Endometrial microvascular endothelial cells (primary cell): ENCODE data around the gene ACAN. TPM values are rescaled to one million over a fixed set of nuclear protein-coding genes. Genes with fewer than 3 reads are reported as not detected.

Experiments used
- in situ Hi-C: cut with HindIII; loops from 2 replicates; pipeline ENCODE4 v1.10.0; 2017; ENCODE audit warnings: low sequenced_read_pairs, low pct_unique_long_range_greater_than_20kb; ENCODE audit errors: inconsistent ontology term
- total RNA-seq: library from RNA; depleted of rRNA; stranded (reverse); fragments of >200 nt; gene quantifications from one replicate; pipeline ENCODE4 v1.2.3, GENCODE V29; 2015; ENCODE audit errors: inconsistent ontology term

The ACAN gene
- total RNA-seq, 1 donor from 2014 or later: 0.37 TPM

DNA sequence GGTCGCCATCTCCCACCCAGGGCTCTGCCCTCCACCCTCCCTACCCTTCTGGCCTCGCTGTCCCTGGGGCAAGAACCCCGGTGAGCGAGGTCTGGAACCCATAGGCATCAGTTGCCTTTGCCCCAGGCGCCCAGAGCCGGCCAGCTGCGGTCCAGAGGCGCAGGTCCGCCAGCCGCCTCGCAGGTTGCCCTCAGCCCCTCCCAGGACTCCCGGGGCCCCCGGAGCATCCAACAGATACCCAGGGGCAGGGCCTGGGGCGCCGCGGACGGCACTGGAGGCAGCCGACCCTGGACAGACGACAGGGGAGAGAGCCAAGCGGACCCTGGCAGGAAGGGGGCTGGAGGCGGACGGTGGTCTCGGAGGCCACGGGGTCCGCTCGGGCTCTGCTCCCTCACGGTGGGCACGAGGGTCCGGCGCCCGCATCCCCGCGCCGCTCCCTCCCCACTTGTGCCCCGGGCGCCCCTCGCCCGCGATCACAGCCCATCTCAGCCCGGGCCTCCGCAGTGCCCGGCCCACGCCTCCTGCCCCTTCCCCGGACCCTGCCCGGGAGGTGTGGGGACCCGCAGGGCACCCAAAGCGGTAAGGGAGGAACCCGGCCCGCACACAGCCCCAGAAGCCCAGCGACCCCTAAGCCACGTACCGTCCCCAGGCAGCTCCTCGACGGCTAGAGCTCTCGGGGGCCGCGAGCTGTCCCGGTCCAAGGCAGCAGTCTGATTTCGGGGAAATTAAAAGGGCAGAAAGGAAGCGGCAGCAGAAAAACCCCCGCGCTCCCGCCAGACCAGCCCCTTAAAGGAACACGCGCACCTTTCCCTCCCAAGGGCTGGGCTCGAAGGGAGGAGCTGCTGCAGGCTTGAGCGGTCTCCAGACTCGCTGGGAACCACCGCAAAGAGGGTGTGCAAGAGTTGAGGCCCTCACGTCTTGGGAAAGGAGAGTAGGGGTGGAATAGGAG is 91.9 kb downstream of the ACAN start, which contains the start of gene HAPLN3:
HAPLN3 (minus strand) TSS at position 726 of the 949 bp plus-strand sequence. CDS start 8,246 bp downstream, outside the sequence.
- in situ Hi-C loops: no loop called here

DNA sequence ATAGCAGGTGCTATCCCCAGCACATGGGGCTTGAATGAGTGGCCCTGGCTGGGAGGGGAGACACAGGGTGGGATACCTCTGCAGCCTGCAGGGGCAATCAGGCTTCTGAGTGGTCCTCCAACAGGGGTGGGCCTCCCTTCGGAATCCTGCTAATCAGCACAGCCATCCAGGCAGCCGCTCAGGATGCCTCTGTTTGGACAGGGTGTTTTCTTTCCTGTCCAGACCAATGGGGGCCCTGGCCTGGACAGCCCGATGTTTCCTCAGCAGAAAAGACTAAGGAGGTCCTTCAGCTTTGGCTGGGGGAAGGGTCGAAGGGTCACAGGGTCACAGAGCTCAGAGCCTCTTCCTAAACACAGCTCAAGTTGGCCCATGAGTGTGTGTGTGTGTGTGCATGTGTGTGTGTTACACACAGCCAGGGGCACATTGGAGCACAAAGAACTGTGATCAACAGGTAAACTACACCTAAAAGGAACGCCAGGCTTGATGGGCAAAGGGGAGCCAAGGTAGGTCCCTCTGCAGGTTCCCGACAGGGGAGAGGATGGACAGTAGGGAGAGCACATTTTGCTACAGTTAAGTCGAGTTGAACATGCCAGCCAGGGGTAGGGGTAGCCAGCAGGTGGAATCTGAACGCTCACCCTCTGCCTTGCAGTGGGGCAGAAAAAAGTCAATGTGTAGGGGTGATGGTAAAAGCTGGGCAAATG is 93.2 kb downstream of the ACAN start:
- in situ Hi-C loops: no loop called here

- in situ Hi-C loops: no loop called here
These were observed 93.9 kb downstream of the ACAN start for GRCh38 chr15:88897142-88897455.

- in situ Hi-C loops: no loop called here
These were observed 94.4 kb downstream of the ACAN start for GRCh38 chr15:88897456-88898194.

DNA sequence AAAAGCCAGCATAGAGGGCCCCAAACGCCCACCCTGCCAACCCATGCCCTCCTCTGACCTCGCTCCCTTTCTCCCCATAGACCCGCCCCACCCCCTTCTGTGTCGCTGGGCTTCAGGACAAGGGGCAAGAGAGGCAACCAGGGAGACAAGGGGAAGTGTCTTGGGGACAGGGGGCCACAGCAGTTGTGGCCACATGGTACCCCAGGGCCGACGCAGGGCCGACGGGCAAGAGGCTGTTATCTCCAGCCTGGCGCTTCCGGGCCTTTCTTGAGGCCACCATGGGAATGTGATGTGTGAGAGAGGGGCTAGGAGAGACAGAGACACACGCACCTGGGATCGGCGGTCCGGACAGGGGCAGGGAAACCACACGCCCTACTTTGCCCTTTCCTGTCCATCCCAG is 95.5 kb downstream of the ACAN start:
- in situ Hi-C loops: no loop called here

GRCh38 chr15:88899251-88899650 is 96.0 kb downstream of the ACAN start:
- in situ Hi-C loops: no loop called here

- in situ Hi-C loops: no loop called here
These were observed 97.2 kb downstream of the ACAN start for GRCh38 chr15:88900309-88900981.

DNA sequence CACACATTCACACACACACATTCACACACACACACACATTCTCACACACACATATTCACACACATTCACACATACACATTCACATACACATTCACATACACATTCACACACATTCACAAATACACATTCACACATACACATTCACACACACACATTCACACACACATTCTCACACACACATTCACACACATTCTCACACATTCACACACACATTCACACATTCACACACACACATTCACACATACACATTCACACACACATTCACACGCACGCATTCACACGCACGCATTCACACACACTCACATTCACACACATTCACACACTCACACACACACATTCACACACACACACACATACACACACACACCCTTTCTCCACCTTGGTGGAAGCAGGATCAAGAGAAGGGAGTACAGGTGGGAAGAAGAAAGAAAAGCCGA is 97.8 kb downstream of the ACAN start:
- in situ Hi-C loops: no loop called here

GRCh38 chr15:88901508-88902220 is 98.4 kb downstream of the ACAN start:
- in situ Hi-C loops: no loop called here

DNA sequence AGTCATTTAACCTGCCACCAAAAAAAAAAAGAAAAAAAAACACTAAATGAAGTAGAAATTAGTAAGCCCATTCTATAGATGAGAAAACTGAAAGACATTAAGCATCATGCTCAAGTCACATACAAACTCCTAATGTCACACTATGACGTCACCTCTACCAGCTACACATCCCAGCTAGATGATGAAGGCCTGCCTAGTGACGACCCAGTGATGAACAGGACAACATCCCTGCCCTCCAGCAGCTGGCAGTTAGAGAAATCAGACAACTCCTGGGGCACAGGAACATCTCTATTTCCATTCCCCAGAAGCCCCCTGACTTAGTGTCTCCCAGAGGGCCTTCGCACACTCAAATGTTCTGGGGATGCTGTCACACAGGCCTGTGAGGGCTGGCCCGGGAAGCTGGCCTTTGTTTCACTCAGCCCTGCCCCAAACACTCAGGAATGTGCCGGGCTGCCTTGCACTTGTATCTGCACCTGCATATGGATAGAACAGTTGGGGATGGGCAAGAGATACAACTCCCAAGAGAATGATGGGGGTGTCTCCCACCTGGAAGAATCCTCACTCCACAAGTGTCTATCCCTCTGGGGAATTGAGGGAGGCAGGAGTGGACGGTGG is 99.1 kb downstream of the ACAN start:
- in situ Hi-C loops: no loop called here

DNA sequence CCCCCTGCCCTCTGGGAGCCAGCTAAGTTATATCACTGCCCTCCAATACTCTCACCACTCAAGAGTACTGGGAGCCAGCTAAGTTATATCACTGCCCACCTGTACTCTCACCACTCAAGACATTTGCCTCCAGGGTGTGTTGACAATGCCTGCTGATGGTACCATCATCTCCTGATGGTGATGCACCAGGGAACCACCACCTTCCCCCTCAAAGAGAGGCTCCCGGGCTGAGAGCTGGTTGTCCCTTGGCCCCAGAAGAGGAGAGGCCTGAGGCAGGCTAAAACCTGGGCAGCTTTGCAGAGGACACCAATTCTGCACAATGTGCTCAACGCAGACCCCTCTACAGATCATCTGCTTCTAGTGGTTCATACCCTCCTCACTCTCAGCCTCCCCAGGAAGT is 99.6 kb downstream of the ACAN start:
- in situ Hi-C loops: no loop called here

DNA sequence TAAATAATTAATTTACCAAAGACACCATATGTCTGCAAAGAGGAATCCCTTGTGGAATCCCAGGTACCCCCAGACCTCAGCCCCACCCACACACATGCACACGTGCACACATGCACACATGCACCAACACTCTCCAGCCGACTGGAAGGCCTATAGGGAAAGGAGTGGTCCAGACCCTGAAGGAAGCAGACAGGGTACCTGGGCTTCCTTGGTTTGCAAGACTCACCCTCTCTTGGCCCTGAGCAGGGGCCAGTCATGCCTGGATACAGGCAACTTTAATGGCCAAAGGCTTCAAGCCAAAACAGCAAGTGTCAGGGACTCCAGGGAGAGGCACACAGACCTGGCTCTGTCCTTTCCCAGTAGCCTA is 101.0 kb downstream of the ACAN start:
- in situ Hi-C loops: no loop called here

DNA sequence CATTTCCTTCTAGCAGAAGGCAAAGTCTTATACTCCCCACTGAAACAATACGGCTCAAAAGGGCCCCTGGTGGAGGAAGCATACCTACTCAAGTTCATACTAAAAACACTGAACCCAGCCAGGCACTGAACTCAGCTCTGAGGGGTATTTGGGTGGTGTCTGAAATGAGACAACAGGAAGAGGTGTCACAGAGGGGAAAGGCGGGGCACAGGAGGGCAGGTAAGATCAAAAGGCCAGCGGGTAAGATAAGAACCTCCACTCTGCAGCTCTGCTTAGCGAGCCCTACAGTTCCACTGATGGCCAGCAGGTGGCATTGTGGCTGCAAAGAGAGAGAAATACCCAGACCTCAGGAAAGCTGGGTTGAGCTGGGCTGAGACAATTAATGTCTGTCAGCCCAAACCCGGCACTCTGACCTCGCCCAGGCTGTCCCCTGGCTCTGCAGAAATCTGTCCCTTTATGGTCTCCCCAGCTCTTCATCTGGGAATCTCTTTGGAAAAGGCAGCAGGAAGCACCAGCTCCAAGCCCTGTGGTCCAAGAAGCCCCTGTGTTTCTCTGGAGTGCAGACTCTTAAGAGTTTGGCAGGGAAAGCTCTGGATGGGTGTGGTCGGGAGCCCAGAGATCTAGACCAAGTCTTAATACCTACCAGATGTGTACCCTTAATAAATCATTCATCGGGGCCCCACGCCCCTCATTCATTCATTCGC is 101.5 kb downstream of the ACAN start:
- in situ Hi-C loops: no loop called here

DNA sequence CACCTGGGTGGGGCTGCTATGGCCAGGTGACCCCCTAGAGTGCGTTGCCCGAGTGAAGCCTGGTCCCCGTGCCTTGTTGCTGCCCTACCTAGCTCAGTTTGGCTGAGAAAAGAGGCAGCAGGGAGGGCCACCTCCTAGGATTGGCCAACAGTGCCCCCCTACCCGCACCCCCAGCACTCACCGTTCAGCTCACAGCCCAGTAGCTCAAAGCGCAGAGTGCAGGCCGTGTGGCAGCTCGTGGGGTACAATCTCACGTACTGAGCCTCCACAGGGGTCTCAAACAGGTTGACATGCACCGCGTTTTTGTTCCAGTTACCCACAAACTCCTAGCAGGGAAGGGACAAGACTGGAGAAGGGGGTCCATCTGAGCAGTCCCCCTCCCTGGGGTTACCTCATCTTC is 102.3 kb downstream of the ACAN start:
- in situ Hi-C loops: no loop called here

DNA sequence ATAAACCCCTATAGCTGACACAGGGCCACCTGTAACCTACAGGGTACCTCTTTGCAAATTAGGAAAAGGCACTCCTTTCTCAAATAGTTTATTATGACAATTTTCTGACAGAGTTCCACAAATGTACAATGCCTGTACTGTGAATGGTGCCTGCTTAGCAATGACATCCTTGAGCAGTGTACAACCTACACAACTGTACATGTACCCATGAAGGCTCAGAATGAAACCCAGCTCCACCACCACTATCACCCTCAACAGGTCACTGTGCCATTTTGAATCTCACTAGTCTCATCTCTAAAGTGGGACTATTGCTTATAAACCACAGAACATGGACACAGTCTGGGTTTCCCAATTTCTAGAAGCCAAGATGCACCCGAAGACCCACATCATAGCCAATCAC is 102.9 kb downstream of the ACAN start:
- in situ Hi-C loops: no loop called here

DNA sequence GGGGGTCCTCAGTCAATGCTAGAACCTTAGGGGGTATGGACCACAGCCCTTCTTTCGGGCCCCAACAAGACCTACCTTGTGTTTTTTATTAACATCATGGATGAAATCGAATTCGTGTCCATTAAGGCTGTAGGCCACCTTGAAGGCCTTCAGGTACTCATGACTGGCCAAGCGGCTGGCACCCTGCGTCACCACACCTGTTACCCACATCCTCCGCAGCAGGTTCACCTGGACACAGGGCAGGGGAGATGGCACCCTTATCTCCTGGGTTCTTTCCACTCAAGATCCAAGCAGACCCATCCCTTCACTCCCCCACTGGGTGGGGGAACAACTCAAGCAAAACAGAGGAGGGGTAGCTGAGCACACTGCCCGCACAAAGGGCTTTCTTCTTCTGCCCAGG is 103.3 kb downstream of the ACAN start:
- in situ Hi-C loops: no loop called here

- in situ Hi-C loops: no loop called here
These were observed 103.9 kb downstream of the ACAN start for GRCh38 chr15:88907111-88907510.
